ENCODE data around the gene HTRA1. TPM values are rescaled to one million over a fixed set of nuclear protein-coding genes. Genes with fewer than 3 reads are reported as not detected.

HTRA1 gene
- total RNA-seq, 1 donor from 2014 or later, result 17.0 TPM

DNA sequence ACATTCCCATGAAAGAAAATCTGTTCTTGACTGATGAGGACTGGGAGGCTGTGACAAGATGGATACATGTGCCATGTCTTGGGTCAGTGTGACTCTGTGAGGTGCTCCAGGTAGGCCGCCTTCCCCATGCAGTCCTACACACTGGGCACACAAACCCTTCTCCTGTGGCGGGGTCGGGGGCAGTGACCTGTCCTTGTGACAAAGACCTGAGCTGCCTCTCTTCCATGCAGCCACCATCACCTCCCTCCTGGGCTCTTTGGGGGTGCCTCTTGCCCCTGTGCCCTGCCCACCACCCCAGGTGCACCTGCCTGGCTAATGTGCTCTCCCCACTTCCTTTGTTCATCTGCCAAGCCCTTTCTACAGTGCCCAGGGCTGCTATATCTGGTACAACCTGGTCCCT lies 63.5 kb downstream of the HTRA1 start:
- Histone ChIP-seq H3K79me2 (ENCODE audit: low read depth) (no peaks in the 10 kb centered on the region), H3K4me2 (no peak overlapping the region), H3K4me1 (no peaks in the 10 kb centered on the region), H3K36me3 (no peaks in the 10 kb centered on the region), H2AFZ (replicated peaks) (no peak overlapping the region), H3K27ac (no peak overlapping the region), H3K9me3 (ENCODE audit: low read depth) (no peaks in the 10 kb centered on the region), H3K4me3 (no peak overlapping the region), H4K20me1 (ENCODE audit: low read depth) (no peaks in the 10 kb centered on the region), H3K9ac (no peak overlapping the region), H3F3A (ENCODE audit: low read depth) (no peaks in the 10 kb centered on the region), H3K27me3 (no peaks in the 10 kb centered on the region)
- H3K36me3 Mint-ChIP-seq, result no peaks in the 10 kb centered on the region
- DNase-seq (ENCODE audit: low spot score), result no peak
- peaks cover 4% of the 10 kb centered on the region for H3K4me1 Mint-ChIP-seq
- no peak overlapping the region for H3K27ac Mint-ChIP-seq
- TF ChIP-seq, protein P1, sequence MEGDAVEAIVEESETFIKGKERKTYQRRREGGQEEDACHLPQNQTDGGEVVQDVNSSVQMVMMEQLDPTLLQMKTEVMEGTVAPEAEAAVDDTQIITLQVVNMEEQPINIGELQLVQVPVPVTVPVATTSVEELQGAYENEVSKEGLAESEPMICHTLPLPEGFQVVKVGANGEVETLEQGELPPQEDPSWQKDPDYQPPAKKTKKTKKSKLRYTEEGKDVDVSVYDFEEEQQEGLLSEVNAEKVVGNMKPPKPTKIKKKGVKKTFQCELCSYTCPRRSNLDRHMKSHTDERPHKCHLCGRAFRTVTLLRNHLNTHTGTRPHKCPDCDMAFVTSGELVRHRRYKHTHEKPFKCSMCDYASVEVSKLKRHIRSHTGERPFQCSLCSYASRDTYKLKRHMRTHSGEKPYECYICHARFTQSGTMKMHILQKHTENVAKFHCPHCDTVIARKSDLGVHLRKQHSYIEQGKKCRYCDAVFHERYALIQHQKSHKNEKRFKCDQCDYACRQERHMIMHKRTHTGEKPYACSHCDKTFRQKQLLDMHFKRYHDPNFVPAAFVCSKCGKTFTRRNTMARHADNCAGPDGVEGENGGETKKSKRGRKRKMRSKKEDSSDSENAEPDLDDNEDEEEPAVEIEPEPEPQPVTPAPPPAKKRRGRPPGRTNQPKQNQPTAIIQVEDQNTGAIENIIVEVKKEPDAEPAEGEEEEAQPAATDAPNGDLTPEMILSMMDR (IDR thresholded peaks at IDR 0.05), result no peak
- TF ChIP-seq EZH2 (IDR thresholded peaks at IDR 0.05) (no peak), EZH2phosphoT487 (IDR thresholded peaks at IDR 0.05) (no peak)
- peaks cover 4% of the 10 kb centered on the region for H3K9me3 Mint-ChIP-seq
- no peak overlapping the region for H3K4me3 Mint-ChIP-seq
- peaks cover 2% of the 10 kb centered on the region for H3K27me3 Mint-ChIP-seq (ENCODE audit: insufficient read depth, low read depth)

DNA sequence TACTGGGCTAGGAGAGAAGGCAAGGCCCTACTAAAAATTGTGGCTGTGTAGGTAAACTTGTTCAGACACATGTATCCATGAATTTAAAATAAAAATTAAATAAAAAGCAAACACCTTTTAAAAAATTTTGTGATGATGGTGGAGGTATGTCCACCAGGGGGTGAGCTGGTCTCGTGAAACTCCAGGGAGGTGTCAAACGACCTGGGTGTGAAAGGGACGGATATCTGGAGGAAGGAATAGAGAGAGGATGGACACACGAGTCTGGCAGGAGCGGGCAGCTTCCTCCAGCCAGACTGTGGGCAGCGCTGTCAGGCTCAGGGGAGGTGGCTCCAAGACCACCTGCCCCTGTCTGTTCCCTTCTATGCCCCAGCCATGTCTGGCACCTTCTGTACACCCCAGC lies 64.4 kb downstream of the HTRA1 start:
- Histone ChIP-seq H3K36me3 (no peaks in the 10 kb centered on the region), H3K9ac (no peak overlapping the region), H3F3A (ENCODE audit: low read depth) (no peaks in the 10 kb centered on the region), H2AFZ (replicated peaks) (no peak overlapping the region), H3K4me3 (no peak overlapping the region), H3K27me3 (no peaks in the 10 kb centered on the region), H3K4me2 (no peak overlapping the region), H3K9me3 (ENCODE audit: low read depth) (no peaks in the 10 kb centered on the region), H3K4me1 (no peaks in the 10 kb centered on the region), H3K79me2 (ENCODE audit: low read depth) (no peaks in the 10 kb centered on the region), H4K20me1 (ENCODE audit: low read depth) (no peaks in the 10 kb centered on the region), H3K27ac (no peak overlapping the region)
- H3K36me3 Mint-ChIP-seq, result no peaks in the 10 kb centered on the region
- no peak overlapping the region for H3K27ac Mint-ChIP-seq
- peaks cover 2% of the 10 kb centered on the region for H3K4me1 Mint-ChIP-seq
- DNase-seq (ENCODE audit: low spot score), result no peak
- no peak overlapping the region for H3K4me3 Mint-ChIP-seq
- H3K9me3 Mint-ChIP-seq, result peaks cover 4% of the 10 kb centered on the region
- no peak for TF ChIP-seq EZH2 (IDR thresholded peaks at IDR 0.05)
- TF ChIP-seq EZH2phosphoT487 (IDR thresholded peaks at IDR 0.05), result no peak
- TF ChIP-seq, protein P1 (IDR thresholded peaks at IDR 0.05), result peak; percentile 37
- peaks cover 2% of the 10 kb centered on the region for H3K27me3 Mint-ChIP-seq (ENCODE audit: insufficient read depth, low read depth)

DNA sequence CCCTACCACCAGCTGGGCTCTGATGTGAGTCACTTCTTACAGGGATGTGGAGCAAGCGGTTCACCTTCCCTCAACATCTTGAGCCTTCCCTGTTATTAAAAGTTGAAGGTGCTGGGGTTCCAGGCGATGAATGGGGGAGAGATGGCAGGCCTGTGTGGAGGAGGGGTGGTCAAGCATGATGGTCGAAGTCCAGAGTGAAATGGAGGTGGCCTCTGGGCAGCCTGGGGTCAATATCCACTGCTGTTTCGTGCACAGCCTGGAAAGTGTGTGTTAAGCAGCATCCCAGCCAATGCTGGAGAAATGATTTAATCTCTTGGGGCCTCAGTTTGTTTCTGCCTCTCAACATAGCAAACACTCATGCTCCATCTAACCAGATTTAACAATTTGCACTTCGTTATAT lies 65.5 kb downstream of the HTRA1 start:
- H3K9ac ChIP-seq, result no peak overlapping the region
- no peak overlapping the region for H2AFZ ChIP-seq (replicated peaks)
- TF ChIP-seq, protein P1 (IDR thresholded peaks at IDR 0.05), result no peak
- TF ChIP-seq EZH2 (IDR thresholded peaks at IDR 0.05) (no peak), EZH2phosphoT487 (IDR thresholded peaks at IDR 0.05) (no peak)
- Mint-ChIP-seq H3K9me3 (peaks cover 4% of the 10 kb centered on the region), H3K27me3 (ENCODE audit: insufficient read depth, low read depth) (peaks cover 2% of the 10 kb centered on the region), H3K27ac (no peak overlapping the region), H3K4me1 (peaks cover 2% of the 10 kb centered on the region), H3K36me3 (no peaks in the 10 kb centered on the region), H3K4me3 (no peak overlapping the region)
- H3F3A ChIP-seq (ENCODE audit: low read depth), result no peaks in the 10 kb centered on the region
- no peak overlapping the region for H3K27ac ChIP-seq
- H3K79me2 ChIP-seq (ENCODE audit: low read depth), result no peaks in the 10 kb centered on the region
- H3K9me3 ChIP-seq (ENCODE audit: low read depth), result no peaks in the 10 kb centered on the region
- no peak overlapping the region for H3K4me2 ChIP-seq
- no peak for DNase-seq (ENCODE audit: low spot score)
- H3K4me1 ChIP-seq, result no peaks in the 10 kb centered on the region
- H4K20me1 ChIP-seq (ENCODE audit: low read depth), result no peaks in the 10 kb centered on the region
- no peaks in the 10 kb centered on the region for H3K36me3 ChIP-seq
- no peaks in the 10 kb centered on the region for H3K27me3 ChIP-seq
- no peak overlapping the region for H3K4me3 ChIP-seq

Data from neural progenitor cell (in vitro differentiated cells).